HG02642 (cell line): ENCODE results near the gene RGCC.
"Not testable (repeated sequence)": the region's sequence is repeated elsewhere in the genome, so short reads cannot be mapped to it uniquely, and the experiment has no call there.

ENCODE experiments used
- ATAC-seq: cut with Tn5 transposase; IDR thresholded peaks from one replicate; pipeline ENCODE4 v1.9.1; 2021; ENCODE audit warnings: mild to moderate bottlenecking; ENCODE audit not compliant: unreplicated experiment, poor library complexity

Gene RGCC

DNA sequence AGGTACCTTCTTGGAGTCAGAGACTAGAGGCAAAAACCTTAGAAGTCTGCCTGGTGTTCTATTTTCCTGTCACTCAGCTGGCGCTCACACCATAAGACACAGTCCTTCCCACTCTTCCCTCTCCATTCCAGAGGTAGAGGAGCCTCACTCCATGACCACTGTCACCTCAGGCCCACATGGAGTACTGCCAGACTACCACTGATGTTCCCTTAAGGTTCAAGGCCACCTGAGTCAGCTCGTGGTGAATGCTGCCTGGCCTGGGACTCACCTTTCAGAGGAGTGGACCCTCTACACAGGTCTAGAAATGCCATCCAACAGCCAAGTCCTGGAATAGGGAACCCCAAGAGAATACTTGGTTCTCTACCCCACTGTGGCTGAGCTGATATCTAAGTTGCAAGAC lies 29.9 kb downstream of the RGCC start:
- no peak for ATAC-seq

DNA sequence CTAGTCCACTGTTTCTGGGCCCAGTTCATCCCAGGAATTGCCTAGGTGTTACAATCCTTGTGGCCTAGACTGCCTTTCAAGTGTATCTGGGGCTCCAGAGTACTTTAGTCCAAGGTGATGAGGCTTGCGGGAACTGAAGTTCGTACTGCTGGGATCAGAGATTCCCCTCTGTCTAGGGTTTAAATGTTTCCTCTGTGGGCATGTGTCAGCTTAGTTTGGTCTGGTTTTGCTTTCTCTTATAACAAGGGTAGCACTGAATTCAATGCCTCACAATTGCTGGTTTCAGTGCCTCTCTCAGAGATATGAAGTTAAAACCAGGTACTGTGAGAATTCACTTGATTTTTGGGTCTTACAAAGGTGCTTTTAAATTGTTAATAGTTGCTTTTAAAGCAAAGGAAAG lies 30.8 kb downstream of the RGCC start:
- ATAC-seq: no peak

DNA sequence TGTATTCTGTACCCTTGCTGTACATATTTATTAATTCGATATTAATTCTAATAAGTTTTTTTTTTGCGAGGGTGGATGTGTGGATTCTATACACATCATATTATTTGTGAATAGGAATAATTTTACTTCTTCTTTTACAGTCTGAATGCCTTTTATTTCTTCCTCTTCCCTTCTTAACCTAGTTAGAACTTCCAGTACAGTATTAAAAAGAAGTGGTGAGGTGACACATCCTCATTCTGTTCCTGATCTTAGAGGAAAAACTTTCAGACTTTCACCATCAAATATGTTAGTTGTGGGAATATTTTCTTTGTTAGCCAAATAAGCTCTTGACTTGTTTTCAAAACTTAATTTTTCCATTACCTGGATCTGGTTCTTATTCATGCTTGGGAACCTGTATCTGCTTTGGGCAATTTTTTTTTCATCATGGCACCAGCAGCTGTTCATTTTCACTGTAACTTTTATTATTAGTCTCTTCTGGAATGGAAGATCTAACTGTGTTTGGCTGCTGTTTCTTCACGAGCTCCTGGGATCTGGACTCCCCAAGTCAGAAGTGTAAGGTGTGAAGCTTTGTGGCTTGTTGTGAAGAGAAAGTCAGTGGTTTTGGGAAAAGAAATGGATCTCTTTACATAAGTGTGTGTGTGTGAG lies 33.1 kb downstream of the RGCC start:
- ATAC-seq: no peak

DNA sequence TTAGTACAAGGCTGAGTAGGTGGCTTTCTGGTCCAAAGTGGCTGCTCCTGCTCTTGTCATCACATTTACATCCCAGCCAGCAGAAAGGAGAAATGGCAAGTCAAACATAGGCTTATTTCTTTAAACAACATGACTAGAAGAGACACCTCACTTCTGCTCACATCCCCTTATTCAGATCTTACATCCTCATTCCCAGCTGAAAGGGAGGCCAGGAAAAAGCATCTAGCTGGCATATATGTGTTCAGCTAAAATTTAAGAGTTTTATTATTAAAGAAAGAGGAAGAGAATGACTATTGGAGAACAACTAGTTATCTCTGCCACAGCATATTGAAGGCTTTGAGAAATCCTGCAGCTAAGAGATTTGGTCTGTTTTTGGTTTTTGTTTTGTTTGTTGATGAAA lies 34.1 kb downstream of the RGCC start:
- no peak for ATAC-seq

DNA sequence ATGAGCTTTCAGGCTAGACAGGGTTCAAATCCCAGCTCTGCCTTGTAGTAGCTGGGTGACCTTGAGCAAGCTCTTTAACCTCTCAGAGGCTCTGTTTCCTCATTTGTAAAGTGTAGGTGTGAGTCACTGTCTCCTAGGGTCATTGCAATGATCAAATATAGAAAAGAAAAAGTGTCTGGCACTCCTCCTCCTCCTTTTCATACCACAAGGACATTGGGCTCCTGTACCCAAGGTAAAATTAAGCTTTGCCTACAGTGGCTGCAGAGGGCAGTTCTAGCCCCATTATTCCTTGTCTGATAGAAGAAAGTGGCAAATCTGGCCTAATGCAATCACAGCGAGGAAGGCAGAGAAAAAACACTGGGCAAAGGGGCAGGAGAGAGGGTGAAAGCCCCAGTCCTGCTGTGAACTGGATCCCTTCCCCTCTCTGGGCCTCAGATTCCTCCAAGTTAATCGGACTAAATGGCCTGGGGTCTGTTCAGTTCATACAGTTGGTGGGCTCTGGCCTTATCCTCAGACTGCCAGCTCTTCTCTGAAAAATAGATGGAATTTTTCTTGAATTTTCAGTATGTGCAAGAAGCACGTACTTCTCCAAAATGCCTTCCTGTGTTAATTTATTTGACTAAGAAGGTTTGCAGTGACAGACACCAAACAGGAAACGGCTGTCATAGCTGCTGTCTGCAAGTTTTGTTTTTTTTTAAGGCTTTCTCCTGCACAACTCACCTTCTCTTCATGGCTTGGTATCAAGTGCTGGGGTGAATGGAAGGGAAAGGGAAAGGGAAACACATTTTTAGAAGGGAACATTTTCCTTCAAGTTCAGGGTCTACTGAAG lies 35.3 kb downstream of the RGCC start:
- ATAC-seq: peak; percentile 59

DNA sequence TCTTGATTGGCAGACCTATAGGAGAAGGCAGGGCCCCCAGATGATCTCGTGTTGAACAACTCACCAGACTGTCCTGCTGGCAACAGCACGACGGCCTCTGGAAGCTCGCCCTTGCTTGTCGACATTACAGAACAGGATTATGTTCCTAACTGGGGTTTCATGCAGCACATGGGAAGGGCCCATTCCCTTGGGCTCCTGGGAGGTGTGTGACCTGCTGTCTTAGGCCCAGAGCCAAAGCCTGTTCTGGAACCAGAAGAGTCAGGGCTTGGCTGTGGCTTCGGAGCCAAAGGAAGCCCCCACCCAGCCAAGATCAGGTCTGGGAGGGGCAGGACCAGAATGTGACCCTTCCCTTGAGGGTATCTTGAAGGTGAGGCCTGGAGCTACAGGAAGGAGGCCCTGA lies 36.9 kb downstream of the RGCC start:
- ATAC-seq: no peak

DNA sequence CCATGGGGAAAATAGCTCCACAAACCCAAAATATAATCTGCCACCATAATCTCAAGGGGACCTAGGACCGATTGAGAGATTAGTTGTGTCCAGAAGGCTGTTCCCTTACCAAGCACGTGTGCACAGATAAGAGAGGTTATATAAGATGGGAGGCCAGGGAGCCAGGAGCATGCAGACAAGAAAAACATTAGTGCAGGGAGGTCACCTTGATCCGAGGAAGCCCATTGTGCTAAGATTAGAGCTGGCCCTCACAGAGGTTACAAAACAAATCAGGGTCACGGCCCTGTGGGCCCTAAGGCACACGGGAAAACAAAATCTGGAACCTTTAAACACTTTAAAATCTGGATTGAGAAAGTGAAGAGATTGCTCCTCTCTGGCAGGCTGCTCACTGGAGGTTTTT lies 37.7 kb downstream of the RGCC start:
- no peak for ATAC-seq

DNA sequence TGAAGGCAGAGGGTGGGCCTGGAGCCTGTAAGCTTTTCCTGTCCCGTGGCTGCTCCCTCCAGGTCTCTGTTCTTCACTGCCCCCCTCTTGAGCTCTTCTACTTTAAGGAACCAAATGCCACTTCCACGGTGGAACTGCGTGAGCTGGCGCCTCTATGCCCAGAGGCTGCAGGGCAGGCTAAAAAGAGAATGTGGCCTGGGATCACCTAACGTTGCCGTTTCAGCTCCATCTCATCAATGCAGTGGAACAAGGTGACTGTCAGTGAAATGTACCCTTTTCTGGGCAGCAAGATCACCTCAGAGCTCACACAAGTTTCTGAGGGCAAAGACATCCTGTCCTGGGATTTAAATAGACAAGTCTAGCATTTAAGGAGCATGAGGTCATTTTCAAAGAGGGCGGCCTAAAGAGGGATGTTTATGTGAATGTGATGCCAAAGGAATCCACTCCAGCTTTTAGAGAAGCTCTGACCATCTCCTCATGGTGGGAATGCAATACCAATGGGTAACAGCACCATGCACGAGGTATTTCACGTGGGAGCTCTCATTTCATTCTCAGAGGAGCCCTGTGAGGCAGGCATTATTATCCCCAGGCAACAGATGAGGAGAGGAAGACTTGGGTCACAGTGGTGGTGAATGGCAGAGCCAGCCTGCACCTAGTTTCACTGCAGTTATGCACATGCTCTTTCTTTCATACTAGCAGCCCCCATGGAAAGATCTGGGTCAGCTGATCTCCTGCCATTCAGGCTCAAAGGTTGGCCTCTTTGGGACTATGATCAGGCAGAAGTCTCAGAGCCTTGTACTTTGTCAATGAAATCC lies 39.3 kb downstream of the RGCC start:
- no peak for ATAC-seq

DNA sequence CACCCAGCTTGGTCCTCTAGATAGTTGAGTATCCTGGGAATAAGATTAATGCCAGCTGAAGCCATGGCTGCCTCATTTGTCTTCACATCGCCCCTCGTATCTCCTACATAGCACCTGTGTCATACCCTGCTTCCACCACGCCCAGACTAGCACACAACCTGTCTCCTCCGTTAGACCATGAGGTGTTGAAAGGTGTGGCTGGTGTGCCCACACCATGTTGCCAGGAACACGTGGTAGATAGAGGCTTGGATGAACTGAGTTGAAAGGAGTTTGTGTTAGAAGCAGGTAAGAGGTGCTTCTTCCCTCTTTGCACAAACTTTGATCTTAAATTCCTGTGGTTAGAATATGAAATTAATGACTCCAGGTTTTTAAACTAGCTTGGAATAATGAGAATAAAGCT lies 40.1 kb downstream of the RGCC start:
- no peak for ATAC-seq

DNA sequence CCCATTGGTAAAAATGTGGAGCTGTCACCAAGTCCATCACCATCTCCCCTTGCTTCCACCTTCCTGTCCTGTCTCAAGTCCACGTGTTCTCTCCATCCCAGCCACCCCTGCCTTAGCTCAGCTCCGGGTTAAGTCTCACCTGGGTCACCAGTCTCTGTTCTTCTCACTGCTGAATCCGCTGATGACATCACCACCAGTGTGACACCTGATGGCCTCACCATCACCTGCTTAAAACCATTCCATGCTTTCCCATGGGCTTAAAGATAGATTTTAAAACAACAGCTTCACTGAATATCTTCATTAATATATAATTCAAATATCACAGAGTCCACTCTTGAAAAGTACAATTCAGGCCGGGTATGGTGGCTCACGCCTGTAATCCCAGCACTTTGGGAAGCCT lies 42.1 kb downstream of the RGCC start:
- no peak for ATAC-seq

DNA sequence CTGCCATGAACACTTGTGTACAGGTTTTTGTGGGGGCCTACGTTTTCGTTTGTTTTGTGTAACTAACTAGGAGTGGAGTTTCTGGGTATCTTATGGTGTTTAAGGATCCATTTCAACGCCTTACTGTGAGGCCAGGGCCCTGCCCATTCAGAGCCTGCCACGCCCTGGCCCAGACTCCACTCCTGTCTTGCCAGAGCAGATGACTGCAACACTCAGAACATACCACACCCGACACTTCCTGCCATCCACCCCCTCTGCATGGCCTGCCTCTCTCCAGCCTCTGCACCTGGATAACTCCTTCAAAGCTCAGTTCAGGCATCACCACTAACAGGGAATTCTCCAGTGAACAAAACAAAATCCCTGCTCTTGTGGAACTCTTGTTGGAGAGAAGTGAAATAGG lies 43.2 kb downstream of the RGCC start:
- ATAC-seq: no peak

DNA sequence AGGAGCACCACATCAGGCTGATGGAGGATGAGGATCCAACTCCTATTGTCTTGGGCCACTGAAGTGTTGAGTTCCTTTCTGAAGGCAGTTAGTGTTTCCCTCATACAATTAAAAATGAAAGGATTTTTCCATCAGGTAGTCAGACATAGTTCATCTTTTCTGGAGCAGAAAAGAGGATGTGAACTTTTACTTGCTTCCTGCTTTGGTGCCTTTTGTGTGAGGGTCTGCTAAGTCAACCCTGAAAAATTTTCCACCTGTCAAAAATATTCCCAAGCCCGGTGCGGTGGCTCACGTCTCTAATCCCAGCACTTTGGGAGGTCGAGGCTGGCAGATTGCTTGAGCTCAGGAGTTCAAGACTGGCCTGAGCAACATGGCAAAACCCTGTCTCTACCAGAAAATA lies 43.9 kb downstream of the RGCC start:
- no peak for ATAC-seq

DNA sequence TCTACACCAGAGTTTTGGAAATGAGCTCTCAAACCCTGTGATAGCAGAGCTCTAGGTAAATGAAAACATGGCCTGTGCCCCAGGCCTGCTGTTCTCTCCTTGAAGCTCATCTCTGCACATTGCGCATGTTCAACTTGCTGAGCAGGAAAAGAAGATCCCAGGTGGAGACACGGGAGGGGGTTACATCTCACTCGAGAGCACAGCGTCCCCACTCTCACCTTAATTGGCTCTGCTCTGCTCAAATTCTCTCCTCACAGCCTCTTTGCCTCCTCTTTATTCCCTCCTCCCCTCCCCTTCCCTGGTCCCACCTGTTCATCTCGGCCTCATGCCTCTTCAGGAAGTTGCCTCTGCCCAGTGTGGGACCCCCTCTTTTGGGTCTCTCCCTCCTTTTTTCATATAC lies 44.7 kb downstream of the RGCC start:
- peak; percentile 12 for ATAC-seq

DNA sequence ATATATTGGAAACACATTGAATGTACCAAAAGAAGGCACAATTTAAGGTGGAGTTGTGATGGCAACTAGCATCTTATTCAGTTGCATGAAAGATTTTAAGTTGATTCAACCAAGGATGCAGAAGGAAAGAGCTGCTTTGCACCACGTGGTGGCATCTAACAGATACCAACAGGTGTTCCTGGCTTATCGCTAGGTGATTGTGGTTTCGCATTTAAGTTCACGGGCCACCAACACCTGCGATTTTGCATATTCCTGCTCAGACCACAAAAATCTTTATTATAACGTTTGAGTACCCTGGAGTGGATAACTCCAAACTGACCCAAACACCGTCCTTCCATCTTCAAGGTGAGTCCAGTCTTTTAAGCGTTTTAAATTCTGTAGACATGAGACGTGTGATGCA lies 45.3 kb downstream of the RGCC start:
- peak; percentile 84 for ATAC-seq

DNA sequence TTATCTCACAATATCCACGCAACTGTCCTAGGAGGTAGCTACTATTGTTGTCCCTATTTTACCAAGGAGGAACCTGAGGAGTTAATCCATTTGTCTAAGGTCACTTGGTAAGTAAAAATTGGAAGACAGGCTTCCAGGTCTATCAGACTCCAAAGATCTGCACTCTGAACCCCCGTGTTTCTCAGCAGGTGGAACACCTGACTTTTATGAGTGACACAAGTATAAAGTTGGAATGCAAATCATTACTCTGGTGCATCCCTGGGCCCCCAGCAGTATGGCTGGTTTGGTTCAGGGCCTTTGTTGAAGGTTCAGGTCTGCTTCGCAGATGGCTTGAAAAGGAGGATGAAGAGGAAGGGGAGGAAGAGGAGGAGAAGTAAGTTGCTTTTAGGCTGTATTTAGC lies 46.0 kb downstream of the RGCC start:
- ATAC-seq: no peak

DNA sequence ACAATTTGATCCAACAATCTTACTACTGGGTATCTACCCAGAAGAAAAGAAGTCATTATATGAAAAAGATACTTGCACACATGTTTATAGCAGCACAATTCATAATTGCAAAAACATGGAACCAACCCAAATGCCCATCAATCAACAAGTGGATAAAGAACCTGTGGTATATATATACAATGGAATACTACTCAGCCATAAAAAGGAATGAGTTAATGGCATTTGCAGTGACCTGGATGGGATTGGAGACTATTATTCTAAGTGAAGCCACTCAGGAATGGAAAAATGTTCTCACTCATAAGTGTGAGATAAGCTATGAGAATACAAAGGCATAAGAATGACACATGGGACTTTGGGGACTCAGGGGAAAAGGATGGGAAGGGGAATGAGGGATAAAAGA lies 47.3 kb downstream of the RGCC start:
- ATAC-seq: not testable (repeated sequence)

DNA sequence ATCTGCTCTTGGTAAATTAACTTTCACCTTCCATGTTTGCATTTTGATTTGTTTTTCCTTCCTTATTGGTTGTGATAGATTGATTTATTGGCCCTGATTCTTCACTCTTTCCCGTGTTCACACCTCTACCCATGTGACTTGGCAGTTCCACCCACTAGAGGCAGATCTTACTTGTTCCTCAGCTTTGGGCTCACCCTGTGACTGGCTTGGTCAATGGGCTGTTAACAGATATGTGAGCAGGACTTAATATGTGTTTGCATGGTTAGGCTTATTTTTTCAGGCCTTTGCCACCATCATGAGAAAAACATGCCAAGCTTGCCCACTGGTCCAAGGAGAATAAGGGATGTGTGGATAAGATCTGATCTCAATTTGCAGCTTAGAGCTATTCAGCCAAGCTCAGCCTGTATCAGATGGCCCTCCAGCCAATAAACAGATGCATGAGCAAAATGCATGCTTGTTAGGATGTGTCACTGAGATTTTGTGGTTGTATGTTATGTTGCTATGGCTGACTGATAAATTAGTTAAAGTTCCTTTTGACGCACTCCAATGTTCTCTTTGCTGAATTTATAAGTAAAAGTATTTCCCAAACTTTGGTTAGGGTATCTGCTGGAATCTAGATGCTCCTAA lies 48.0 kb downstream of the RGCC start:
- ATAC-seq: no peak

DNA sequence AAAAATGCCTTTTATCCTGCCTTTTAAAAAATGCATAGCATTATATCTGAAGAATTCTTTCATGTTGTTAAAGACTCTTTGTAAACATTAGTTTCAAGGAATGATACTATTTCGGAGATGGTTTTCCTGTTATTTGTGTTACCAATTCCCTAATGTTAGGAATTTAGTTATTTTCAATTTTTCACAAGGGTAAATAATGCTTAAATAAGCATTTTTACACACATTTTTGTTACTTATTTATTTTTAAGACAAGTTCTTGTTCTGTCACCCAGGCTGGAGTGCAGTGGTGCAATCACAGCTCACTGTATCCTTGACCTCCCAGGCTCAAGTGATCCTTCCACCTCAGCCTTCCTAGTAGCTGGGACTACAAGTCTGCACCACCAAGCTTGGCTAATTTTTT lies 49.0 kb downstream of the RGCC start:
- no peak for ATAC-seq

DNA sequence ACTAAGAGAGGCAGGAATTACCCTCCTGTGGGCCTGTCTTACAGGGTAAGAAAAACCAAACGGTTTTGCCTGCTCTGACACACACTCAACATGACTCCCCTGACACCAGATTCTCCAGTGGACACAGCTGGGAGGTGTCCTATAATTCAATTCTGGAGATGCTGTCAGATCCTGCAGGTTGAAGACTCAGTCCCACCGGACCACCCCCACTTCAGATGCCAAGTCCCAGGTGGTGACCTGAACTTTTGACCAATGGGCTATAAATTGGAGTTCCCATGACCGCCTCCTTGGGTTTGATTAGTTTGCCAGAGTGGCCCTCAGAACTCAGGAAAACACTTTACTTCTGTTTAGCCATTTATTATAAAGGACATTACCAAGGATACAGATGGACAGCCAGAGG lies 52.6 kb downstream of the RGCC start:
- ATAC-seq: no peak

DNA sequence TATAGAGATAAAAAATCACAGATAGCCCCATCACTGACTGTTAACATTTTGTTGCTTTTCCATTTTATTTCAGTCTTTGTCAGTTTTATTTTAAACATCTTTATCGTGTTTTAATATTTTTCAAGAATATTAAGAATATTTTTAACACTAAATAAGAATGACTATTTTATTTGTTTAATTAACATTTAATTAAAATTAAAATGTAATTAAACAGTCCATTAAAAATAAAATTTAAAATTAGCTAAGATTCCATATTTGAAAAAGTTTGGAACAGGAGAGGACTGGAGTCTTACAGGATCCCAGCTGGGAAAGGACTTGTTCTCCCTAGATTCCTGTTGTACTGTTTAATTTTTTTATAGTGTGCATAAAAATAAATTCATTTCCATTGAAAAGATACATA lies 54.5 kb downstream of the RGCC start:
- ATAC-seq: no peak

DNA sequence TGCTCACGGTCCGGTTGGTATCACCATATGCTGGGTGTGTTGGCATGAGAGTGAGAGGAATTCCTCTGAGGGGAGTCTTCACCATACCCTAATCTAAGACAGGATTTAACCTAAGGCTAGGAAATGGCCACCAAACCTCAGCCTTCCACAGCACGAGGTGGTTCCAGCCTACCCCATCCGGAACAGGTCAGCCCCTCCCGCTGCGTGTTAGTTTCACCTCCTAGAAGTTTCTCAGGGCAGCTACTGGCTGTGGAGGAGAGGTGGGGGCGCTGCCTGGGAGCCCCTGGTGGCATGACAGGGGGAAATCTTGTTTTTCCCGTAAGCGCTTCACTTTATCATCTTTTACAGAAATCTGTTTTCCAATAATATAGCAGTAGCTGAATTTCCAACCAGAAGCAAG lies 55.1 kb downstream of the RGCC start:
- no peak for ATAC-seq
